Stomach smooth muscle (tissue), 2 donors: ENCODE measurements around the gene ELAC1.

ENCODE experiments used
- H3K27ac ChIP-seq: one replicate; pipeline ENCODE4 v1.7.0; 2013; ENCODE audit warnings: mild to moderate bottlenecking, low read length, inconsistent platforms
- H3K27me3 ChIP-seq, 2 donors: one replicate each; pipeline ENCODE4 v1.7.0; 2013; ENCODE audit warnings: low read length in 2 of 2; ENCODE audit not compliant: insufficient read depth in 2 of 2, control insufficient read depth in 1 of 2
- H3K36me3 ChIP-seq, 2 donors: one replicate each; pipeline ENCODE4 v1.7.0; 2013; ENCODE audit warnings: low read length in 2 of 2; ENCODE audit not compliant: control insufficient read depth in 2 of 2, insufficient read depth in 2 of 2
- H3K4me1 ChIP-seq: one replicate; pipeline ENCODE4 v1.7.0; 2013; ENCODE audit warnings: low read length; ENCODE audit not compliant: control insufficient read depth, insufficient read depth
- H3K4me3 ChIP-seq, 2 donors: one replicate each; pipeline ENCODE4 v1.7.0; 2013; ENCODE audit warnings: low read length in 2 of 2
- H3K9ac ChIP-seq, 2 donors: one replicate each; pipeline ENCODE4 v1.7.0; 2013; ENCODE audit warnings: low read length in 2 of 2, mild to moderate bottlenecking in 1 of 2
- H3K9me3 ChIP-seq, 2 donors: one replicate each; pipeline ENCODE4 v1.7.0; 2013; ENCODE audit warnings: low read length in 2 of 2; ENCODE audit not compliant: control insufficient read depth in 2 of 2
- donor health status: healthy.
- donor health status: Pancreatic carcinoma.

ELAC1 gene

GRCh38 chr18:51017140-51017879, 49.5 kb downstream of the ELAC1 start:
- H3K27ac ChIP-seq: no peak overlapping the region
- H3K36me3 ChIP-seq: peaks cover 2 to 3% of the 10 kb centered on the region in 2 donors
- H3K9ac ChIP-seq: no peak overlapping the region
- H3K4me3 ChIP-seq: no peak overlapping the region
- H3K4me1 ChIP-seq: no peaks in the 10 kb centered on the region
- H3K9me3 ChIP-seq: no peaks in the 10 kb centered on the region
- no peaks in the 10 kb centered on the region for H3K27me3 ChIP-seq

GRCh38 chr18:51020536-51020935, 52.7 kb downstream of the ELAC1 start:
- H3K36me3 ChIP-seq: peaks cover 2 to 3% of the 10 kb centered on the region in 2 donors
- no peak overlapping the region for H3K9ac ChIP-seq
- H3K4me3 ChIP-seq: no peak overlapping the region
- H3K4me1 ChIP-seq: no peaks in the 10 kb centered on the region
- no peaks in the 10 kb centered on the region for H3K27me3 ChIP-seq
- no peak overlapping the region for H3K27ac ChIP-seq
- H3K9me3 ChIP-seq: no peaks in the 10 kb centered on the region

- H3K27ac ChIP-seq: no peak overlapping the region
Observed at GRCh38 chr18:51021226-51021965, 53.6 kb downstream of the ELAC1 start.

DNA sequence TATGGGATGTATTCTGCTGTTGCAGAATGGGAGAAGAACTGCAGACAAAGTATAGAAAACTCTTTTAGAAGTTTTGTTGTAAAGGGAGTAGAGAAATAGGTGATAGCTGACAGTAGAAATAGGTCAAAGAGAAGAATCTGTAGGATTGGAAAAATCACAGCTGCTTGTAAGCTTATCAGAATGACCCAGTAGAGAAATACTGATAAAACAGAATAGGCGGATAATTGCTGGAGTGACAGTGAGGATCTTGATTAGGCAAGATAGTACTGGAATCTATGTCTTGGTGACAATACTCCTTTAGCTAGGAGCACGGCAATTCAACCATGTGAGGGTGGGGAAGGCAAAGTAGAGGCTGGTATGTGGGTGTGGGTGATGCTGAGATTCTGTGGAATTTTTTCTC, 57.7 kb downstream of the ELAC1 start:
- no peaks in the 10 kb centered on the region for H3K27me3 ChIP-seq
- peaks cover 3 to 10% of the 10 kb centered on the region in 2 donors for H3K36me3 ChIP-seq
- no peak overlapping the region for H3K27ac ChIP-seq
- peaks cover 13% of the 10 kb centered on the region for H3K4me1 ChIP-seq
- no peak overlapping the region for H3K9ac ChIP-seq
- no peak overlapping the region for H3K4me3 ChIP-seq
- no peaks in the 10 kb centered on the region for H3K9me3 ChIP-seq

More at GRCh38 chr18:51021226-51021965, 53.6 kb downstream of the ELAC1 start:
- Histone ChIP-seq H3K36me3 (peaks cover 3 to 5% of the 10 kb centered on the region in 2 donors), H3K4me1 (no peaks in the 10 kb centered on the region), H3K9ac (no peak overlapping the region), H3K27me3 (no peaks in the 10 kb centered on the region), H3K4me3 (no peak overlapping the region), H3K9me3 (no peaks in the 10 kb centered on the region)

DNA sequence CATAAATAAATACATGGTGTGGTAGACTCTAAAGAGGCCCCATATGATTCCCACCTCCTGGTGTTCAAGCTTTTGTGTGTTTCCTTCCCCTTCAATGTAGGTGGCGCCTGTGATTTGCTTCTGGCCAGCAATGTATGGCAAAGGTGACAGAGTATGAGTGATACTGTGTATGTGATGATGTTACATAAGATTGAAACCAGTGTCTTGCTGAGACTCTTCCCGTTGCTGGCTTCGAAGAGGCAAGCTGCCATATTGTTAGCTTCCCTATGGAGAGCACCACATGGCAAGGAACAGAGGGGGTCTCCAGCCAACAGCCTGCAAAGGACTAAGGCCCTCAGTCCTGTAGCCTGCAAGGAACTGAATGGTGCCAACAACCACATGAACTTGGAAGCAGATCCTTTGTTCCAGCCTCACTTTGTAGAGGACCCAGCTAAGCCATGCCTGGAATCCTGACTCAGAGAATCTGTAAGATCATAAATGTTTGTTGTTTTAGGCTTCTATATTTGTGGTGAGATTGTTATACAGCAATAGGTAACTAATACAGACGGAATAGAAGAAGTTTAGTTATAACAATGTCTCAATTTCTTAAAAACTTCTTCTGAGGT, 60.5 kb downstream of the ELAC1 start:
- no peak overlapping the region for H3K27ac ChIP-seq
- no peaks in the 10 kb centered on the region for H3K9me3 ChIP-seq
- peaks cover 17% of the 10 kb centered on the region for H3K4me1 ChIP-seq
- H3K9ac ChIP-seq: peak overlapping the region in 1 of 2 donors; percentile 87
- H3K36me3 ChIP-seq: peaks cover 3 to 10% of the 10 kb centered on the region in 2 donors
- H3K4me3 ChIP-seq: peak overlapping the region in 1 of 2 donors; percentile 17
- no peaks in the 10 kb centered on the region for H3K27me3 ChIP-seq

GRCh38 chr18:51029378-51029693, 61.5 kb downstream of the ELAC1 start:
- Histone ChIP-seq H3K4me3 (peak overlapping the region; percentile 77 to 90), H3K9ac (peak overlapping the region; percentile 87 to 99), H3K4me1 (peaks cover 17% of the 10 kb centered on the region), H3K27me3 (no peaks in the 10 kb centered on the region), H3K36me3 (peaks cover 7 to 10% of the 10 kb centered on the region in 2 donors), H3K9me3 (no peaks in the 10 kb centered on the region), H3K27ac (peak overlapping the region; percentile 96)

GRCh38 chr18:51029694-51030536, 62.1 kb downstream of the ELAC1 start, which contains the start of gene SMAD4:
Gene SMAD4, plus strand, starts transcription at chr18:51030213. Its CDS starts 16,834 bp downstream, at chr18:51047047.
- Histone ChIP-seq H3K27me3 (no peaks in the 10 kb centered on the region), H3K36me3 (peaks cover 7 to 10% of the 10 kb centered on the region in 2 donors), H3K4me1 (peaks cover 17% of the 10 kb centered on the region), H3K4me3 (peak within 1 kb of the TSS; percentile 88 to 90), H3K27ac (peak within 1 kb of the TSS; percentile 96), H3K9ac (peak within 1 kb of the TSS; percentile 87 to 99), H3K9me3 (no peaks in the 10 kb centered on the region)

- H3K27ac ChIP-seq: peak overlapping the region; percentile 96
- peaks cover 17% of the 10 kb centered on the region for H3K4me1 ChIP-seq
- H3K9ac ChIP-seq: peak overlapping the region; percentile 87 to 91
- H3K9me3 ChIP-seq: no peaks in the 10 kb centered on the region
- peak overlapping the region; percentile 88 to 90 for H3K4me3 ChIP-seq
- H3K36me3 ChIP-seq: peaks cover 7 to 10% of the 10 kb centered on the region in 2 donors
- no peaks in the 10 kb centered on the region for H3K27me3 ChIP-seq
Observed at GRCh38 chr18:51030537-51031258, 62.9 kb downstream of the ELAC1 start.

- Histone ChIP-seq H3K9ac (peak overlapping the region in 1 of 2 donors; percentile 86), H3K9me3 (no peaks in the 10 kb centered on the region), H3K36me3 (peaks cover 3 to 4% of the 10 kb centered on the region in 2 donors), H3K27me3 (no peaks in the 10 kb centered on the region), H3K4me1 (peaks cover 17% of the 10 kb centered on the region), H3K27ac (no peak overlapping the region), H3K4me3 (peak overlapping the region; percentile 88 to 90)
Observed at GRCh38 chr18:51032193-51032592, 64.4 kb downstream of the ELAC1 start.
